Measurements from ENCODE around the gene BIRC2.

DNA sequence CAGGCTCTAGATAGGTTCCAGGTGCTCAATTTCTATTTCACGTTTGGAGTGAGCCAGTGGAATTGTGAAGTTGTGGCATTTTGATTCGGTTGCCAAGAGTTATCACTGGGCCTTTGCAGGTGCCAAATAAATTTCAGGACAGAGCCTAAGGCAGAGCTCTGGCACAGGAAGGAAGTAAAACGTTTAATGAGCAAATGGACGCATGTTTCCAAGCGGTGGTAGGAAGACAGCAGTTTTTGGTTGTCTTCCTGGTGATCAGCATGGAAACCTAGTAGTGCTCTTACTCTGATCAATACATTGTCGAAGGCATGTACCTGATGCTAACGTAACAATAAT lies 29.3 kb upstream of the BIRC2 start:
- TF ChIP-seq, protein P1, sequence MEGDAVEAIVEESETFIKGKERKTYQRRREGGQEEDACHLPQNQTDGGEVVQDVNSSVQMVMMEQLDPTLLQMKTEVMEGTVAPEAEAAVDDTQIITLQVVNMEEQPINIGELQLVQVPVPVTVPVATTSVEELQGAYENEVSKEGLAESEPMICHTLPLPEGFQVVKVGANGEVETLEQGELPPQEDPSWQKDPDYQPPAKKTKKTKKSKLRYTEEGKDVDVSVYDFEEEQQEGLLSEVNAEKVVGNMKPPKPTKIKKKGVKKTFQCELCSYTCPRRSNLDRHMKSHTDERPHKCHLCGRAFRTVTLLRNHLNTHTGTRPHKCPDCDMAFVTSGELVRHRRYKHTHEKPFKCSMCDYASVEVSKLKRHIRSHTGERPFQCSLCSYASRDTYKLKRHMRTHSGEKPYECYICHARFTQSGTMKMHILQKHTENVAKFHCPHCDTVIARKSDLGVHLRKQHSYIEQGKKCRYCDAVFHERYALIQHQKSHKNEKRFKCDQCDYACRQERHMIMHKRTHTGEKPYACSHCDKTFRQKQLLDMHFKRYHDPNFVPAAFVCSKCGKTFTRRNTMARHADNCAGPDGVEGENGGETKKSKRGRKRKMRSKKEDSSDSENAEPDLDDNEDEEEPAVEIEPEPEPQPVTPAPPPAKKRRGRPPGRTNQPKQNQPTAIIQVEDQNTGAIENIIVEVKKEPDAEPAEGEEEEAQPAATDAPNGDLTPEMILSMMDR (IDR thresholded peaks at IDR 0.05; ENCODE audit: low read depth, low read length, poor library complexity, severe bottlenecking) = no peak
- TF ChIP-seq EZH2phosphoT487 (IDR thresholded peaks at IDR 0.05; ENCODE audit: borderline replicate concordance, low read length) = no peak
